ENCODE measurements around the gene ATP11C.

ATP11C gene

DNA sequence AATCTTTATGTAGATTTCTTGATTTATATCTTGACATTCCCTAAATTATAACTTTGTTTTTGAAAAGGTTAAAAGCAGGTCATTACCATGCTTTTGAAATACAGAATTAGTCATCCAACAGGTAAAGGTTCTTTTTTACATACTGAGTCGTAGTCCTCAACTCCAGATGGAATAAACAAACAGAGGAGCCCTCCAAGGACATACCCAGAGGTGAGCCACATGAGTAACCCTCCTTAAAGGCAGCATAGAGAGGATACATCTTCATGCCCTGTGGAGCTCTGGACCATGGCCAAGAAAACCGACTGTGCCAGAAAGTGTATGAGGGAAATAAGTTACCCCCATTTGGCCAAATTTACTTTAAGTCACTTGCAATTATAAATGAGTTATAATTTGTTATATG is 129.6 kb downstream of the ATP11C start:
- no peak overlapping the region for H2AFZ ChIP-seq (ENCODE audit: low read depth, low read length)
- H3K4me3 ChIP-seq (ENCODE audit: low read depth in 1 of 2, low read length in 2 of 2): no peak overlapping the region
- ATAC-seq (ENCODE audit: insufficient read depth, low read depth): no peak
- H3K4me1 ChIP-seq (ENCODE audit: insufficient read depth, low read length): no peaks in the 10 kb centered on the region
- no peak overlapping the region for H3K9ac ChIP-seq (ENCODE audit: low read depth, low read length)
- H4K20me1 ChIP-seq (ENCODE audit: insufficient read depth, low read length): no peaks in the 10 kb centered on the region
- no peak overlapping the region for H3K4me2 ChIP-seq (ENCODE audit: insufficient read depth, low read length)
- H3K27me3 ChIP-seq (ENCODE audit: insufficient read depth, low read length, poor library complexity): no peaks in the 10 kb centered on the region
- no peak overlapping the region for H3K27ac ChIP-seq (ENCODE audit: low read length)
- H3K9me3 ChIP-seq (ENCODE audit: insufficient read depth, low read length, severe bottlenecking): no peaks in the 10 kb centered on the region
- H3K36me3 ChIP-seq (ENCODE audit: insufficient read depth, low read length): peaks cover 16% of the 10 kb centered on the region; the same call in 1 of the 2 replicates
- no peak for DNase-seq
- no peak for TF ChIP-seq EZH2 (IDR thresholded peaks at IDR 0.05; ENCODE audit: borderline replicate concordance, low read depth, low read length, severe bottlenecking)
- TF ChIP-seq, protein P1, sequence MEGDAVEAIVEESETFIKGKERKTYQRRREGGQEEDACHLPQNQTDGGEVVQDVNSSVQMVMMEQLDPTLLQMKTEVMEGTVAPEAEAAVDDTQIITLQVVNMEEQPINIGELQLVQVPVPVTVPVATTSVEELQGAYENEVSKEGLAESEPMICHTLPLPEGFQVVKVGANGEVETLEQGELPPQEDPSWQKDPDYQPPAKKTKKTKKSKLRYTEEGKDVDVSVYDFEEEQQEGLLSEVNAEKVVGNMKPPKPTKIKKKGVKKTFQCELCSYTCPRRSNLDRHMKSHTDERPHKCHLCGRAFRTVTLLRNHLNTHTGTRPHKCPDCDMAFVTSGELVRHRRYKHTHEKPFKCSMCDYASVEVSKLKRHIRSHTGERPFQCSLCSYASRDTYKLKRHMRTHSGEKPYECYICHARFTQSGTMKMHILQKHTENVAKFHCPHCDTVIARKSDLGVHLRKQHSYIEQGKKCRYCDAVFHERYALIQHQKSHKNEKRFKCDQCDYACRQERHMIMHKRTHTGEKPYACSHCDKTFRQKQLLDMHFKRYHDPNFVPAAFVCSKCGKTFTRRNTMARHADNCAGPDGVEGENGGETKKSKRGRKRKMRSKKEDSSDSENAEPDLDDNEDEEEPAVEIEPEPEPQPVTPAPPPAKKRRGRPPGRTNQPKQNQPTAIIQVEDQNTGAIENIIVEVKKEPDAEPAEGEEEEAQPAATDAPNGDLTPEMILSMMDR (IDR thresholded peaks at IDR 0.05; ENCODE audit: borderline replicate concordance, extremely low read depth, low read length, poor library complexity, severe bottlenecking): no peak
- H3K79me2 ChIP-seq (ENCODE audit: insufficient read depth, low read length): no peaks in the 10 kb centered on the region

DNA sequence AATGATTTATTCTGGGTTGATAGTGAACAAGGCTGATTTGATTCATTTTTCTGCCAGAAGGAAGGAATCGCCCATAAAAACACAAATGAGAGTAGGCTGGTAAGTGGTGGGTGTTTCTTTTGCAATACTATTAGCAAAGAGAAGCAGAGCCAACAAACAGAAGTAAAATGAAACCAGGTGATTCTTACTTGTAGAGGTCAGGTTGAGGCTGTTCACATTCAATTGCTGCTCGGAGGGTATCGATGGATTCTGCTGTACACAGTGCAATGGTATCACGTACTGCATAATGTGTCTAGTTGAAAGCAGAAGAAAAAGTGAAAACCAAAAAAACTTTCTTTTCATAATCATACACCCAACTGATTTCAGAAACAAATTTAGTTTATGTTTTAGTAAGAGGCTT is 130.8 kb downstream of the ATP11C start:
- no peaks in the 10 kb centered on the region for H3K27me3 ChIP-seq (ENCODE audit: insufficient read depth, low read length, poor library complexity)

DNA sequence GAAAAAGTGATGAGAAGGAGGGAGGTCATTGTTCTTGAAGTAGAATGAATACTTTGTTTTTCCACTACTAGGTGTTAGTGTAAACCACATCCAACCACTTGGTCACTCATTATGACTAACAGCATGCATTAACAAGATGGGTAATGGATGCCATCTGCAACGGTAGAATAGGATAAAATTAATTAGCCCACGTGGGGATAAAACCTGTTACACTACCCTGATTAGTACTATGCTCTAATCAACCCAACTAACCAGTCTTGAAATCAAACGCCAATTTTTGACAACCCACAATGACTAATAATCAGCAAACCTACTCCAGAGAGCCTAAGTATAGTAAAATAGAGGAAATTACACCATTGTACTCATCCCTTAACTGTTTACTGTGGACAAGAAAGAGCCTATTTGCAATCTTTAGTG is 131.4 kb downstream of the ATP11C start:
- H3K36me3 ChIP-seq (ENCODE audit: insufficient read depth, low read length): peaks cover 16% of the 10 kb centered on the region; the same call in 1 of the 2 replicates
- ATAC-seq (ENCODE audit: insufficient read depth, low read depth): no peak
- H3K4me3 ChIP-seq (ENCODE audit: low read depth in 1 of 2, low read length in 2 of 2): no peak overlapping the region

More for the DNA sequence above, 130.8 kb downstream of the ATP11C start:
- Histone ChIP-seq H4K20me1 (ENCODE audit: insufficient read depth, low read length) (no peaks in the 10 kb centered on the region), H3K4me3 (ENCODE audit: low read depth in 1 of 2, low read length in 2 of 2) (no peak overlapping the region), H3K79me2 (ENCODE audit: insufficient read depth, low read length) (no peaks in the 10 kb centered on the region), H3K36me3 (ENCODE audit: insufficient read depth, low read length) (peaks cover 16% of the 10 kb centered on the region; the same call in 1 of the 2 replicates), H3K27ac (ENCODE audit: low read length) (no peak overlapping the region), H3K4me2 (ENCODE audit: insufficient read depth, low read length) (no peak overlapping the region), H3K9me3 (ENCODE audit: insufficient read depth, low read length, severe bottlenecking) (no peaks in the 10 kb centered on the region), H3K4me1 (ENCODE audit: insufficient read depth, low read length) (no peaks in the 10 kb centered on the region), H3K9ac (ENCODE audit: low read depth, low read length) (no peak overlapping the region), H2AFZ (ENCODE audit: low read depth, low read length) (no peak overlapping the region)
- no peak for ATAC-seq (ENCODE audit: insufficient read depth, low read depth)
- TF ChIP-seq, protein P1 (IDR thresholded peaks at IDR 0.05; ENCODE audit: borderline replicate concordance, extremely low read depth, low read length, poor library complexity, severe bottlenecking): no peak
- TF ChIP-seq EZH2 (IDR thresholded peaks at IDR 0.05; ENCODE audit: borderline replicate concordance, low read depth, low read length, severe bottlenecking): no peak
- no peak for DNase-seq

More for the DNA sequence above, 131.4 kb downstream of the ATP11C start:
- no peaks in the 10 kb centered on the region for H3K9me3 ChIP-seq (ENCODE audit: insufficient read depth, low read length, severe bottlenecking)
- H3K27me3 ChIP-seq (ENCODE audit: insufficient read depth, low read length, poor library complexity): no peaks in the 10 kb centered on the region
- H3K4me1 ChIP-seq (ENCODE audit: insufficient read depth, low read length): no peaks in the 10 kb centered on the region
- H2AFZ ChIP-seq (ENCODE audit: low read depth, low read length): no peak overlapping the region
- no peak overlapping the region for H3K27ac ChIP-seq (ENCODE audit: low read length)
- no peaks in the 10 kb centered on the region for H3K79me2 ChIP-seq (ENCODE audit: insufficient read depth, low read length)
- DNase-seq: no peak
- H4K20me1 ChIP-seq (ENCODE audit: insufficient read depth, low read length): no peaks in the 10 kb centered on the region
- H3K4me2 ChIP-seq (ENCODE audit: insufficient read depth, low read length): no peak overlapping the region
- no peak overlapping the region for H3K9ac ChIP-seq (ENCODE audit: low read depth, low read length)
- no peak for TF ChIP-seq EZH2 (IDR thresholded peaks at IDR 0.05; ENCODE audit: borderline replicate concordance, low read depth, low read length, severe bottlenecking)
- TF ChIP-seq, protein P1 (IDR thresholded peaks at IDR 0.05; ENCODE audit: borderline replicate concordance, extremely low read depth, low read length, poor library complexity, severe bottlenecking): no peak

Data from DND-41 (cell line).